Neural crest cell (in vitro differentiated cells): Measurements from ENCODE around the gene ZSCAN1. TPM values are rescaled to one million over a fixed set of nuclear protein-coding genes. Genes with fewer than 3 reads are reported as not detected.

Experiments used
- DNase-seq: peaks from one replicate; pipeline ENCODE4 v3.0.0; 2021; ENCODE audit warnings: low read depth, mixed read lengths, low spot score
- H3K27ac Mint-ChIP-seq: one replicate; pipeline ENCODE4 v1.8.0; 2021; ENCODE audit warnings: mild to moderate bottlenecking, mixed read lengths; ENCODE audit not compliant: unreplicated experiment
- H3K27me3 Mint-ChIP-seq: 2 replicates; pipeline ENCODE4 v1.8.0; 2021; ENCODE audit warnings: low read depth, mild to moderate bottlenecking, mixed read lengths
- H3K36me3 Mint-ChIP-seq: 2 replicates; pipeline ENCODE4 v1.8.0; 2021; ENCODE audit warnings: low read depth, mild to moderate bottlenecking, mixed read lengths
- H3K4me1 Mint-ChIP-seq: 2 replicates; pipeline ENCODE4 v1.8.0; 2021; ENCODE audit warnings: mixed read lengths
- H3K4me3 Mint-ChIP-seq: one replicate; pipeline ENCODE4 v1.8.0; 2021; ENCODE audit warnings: mild to moderate bottlenecking, mixed read lengths
- H3K9me3 Mint-ChIP-seq: 2 replicates; pipeline ENCODE4 v1.8.0; 2021; ENCODE audit warnings: mixed read lengths
- total RNA-seq: library from RNA; stranded (reverse); gene quantifications from 2 replicates; pipeline ENCODE4 v1.2.1, GENCODE V29; 2021
- TF ChIP-seq, protein P1 (sequence below): fragments of 200-600 bp; sonication (generic); conservative IDR thresholded peaks from 2 replicates; pipeline ENCODE4 v1.5.0; 2021; ENCODE audit warnings: antibody characterized with exemption, mild to moderate bottlenecking

Gene ZSCAN1
- total RNA-seq, 1 donor from 2014 or later: 7.6 TPM

DNA sequence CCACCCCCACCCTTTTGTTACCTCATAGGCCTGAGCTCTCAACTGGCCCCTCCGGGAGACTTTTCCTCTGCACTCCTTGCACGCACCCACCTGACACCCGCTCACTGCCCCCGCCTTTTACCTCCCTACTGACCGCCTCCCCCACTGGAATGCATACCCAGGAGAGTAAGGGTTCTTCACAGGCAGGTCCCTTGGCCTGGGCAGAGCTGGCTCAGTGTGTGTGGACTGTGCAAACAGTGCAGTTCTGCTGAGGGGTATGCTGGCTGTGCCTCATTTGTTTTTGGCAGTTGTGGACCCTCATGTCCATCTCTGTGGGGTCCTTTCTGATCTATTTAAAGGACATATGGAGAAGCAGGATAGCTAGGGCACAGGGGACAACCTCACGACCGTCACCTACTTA is 59.2 kb downstream of the ZSCAN1 start:
- H3K27me3 Mint-ChIP-seq: no peaks in the 10 kb centered on the region
- peaks cover under 1% of the 10 kb centered on the region for H3K4me1 Mint-ChIP-seq
- TF ChIP-seq, protein P1, sequence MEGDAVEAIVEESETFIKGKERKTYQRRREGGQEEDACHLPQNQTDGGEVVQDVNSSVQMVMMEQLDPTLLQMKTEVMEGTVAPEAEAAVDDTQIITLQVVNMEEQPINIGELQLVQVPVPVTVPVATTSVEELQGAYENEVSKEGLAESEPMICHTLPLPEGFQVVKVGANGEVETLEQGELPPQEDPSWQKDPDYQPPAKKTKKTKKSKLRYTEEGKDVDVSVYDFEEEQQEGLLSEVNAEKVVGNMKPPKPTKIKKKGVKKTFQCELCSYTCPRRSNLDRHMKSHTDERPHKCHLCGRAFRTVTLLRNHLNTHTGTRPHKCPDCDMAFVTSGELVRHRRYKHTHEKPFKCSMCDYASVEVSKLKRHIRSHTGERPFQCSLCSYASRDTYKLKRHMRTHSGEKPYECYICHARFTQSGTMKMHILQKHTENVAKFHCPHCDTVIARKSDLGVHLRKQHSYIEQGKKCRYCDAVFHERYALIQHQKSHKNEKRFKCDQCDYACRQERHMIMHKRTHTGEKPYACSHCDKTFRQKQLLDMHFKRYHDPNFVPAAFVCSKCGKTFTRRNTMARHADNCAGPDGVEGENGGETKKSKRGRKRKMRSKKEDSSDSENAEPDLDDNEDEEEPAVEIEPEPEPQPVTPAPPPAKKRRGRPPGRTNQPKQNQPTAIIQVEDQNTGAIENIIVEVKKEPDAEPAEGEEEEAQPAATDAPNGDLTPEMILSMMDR: no peak
- H3K9me3 Mint-ChIP-seq: peaks cover 5% of the 10 kb centered on the region
- H3K36me3 Mint-ChIP-seq: peaks cover 28% of the 10 kb centered on the region
- no peak overlapping the region for H3K27ac Mint-ChIP-seq
- no peak overlapping the region for H3K4me3 Mint-ChIP-seq
- no peak for DNase-seq

DNA sequence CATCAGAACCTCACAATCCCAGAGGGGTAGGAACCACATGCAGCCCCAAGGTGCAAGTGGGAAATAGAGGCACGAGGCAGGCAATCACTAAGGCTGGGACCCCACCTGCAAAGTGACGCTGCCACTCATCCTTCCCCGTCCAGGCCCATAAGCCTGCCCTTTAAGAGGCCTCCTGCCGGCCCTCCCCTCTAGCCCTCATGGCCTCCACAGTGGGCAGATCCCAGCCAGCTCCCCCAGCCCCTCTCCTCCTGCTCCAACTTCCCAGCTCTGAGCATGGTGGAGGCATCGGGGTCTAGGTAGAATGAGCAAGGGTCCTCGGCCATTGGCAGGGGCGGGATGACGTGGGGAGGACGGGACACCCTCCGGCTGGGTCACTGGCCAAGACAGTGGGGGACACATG is 61.5 kb downstream of the ZSCAN1 start:
- peaks cover 9% of the 10 kb centered on the region for H3K9me3 Mint-ChIP-seq
- TF ChIP-seq, protein P1: no peak
- H3K27ac Mint-ChIP-seq: no peak overlapping the region
- H3K27me3 Mint-ChIP-seq: no peaks in the 10 kb centered on the region
- peak overlapping the region; percentile 61 for H3K4me3 Mint-ChIP-seq
- H3K4me1 Mint-ChIP-seq: peaks cover 6% of the 10 kb centered on the region
- H3K36me3 Mint-ChIP-seq: peaks cover 21% of the 10 kb centered on the region
- DNase-seq: no peak

DNA sequence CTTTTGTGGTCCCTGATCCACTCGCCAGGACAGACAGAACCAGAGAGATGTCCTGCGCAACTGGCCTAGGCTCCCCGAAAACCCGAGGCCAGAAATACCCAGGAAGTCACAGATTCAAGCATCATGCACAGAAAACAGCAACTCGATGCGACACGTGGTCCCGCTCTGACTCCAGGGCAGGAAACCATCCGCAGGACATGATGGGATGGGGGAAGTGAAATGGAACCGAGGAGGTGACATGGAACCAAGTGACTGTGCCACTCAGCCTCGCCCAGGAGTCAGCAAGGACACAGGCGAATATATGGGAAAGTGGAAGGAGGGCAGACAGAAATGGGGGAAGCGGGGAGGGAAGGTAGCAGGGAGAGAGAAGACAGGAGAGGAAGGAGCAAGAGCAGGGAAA is 63.1 kb downstream of the ZSCAN1 start:
- Mint-ChIP-seq H3K4me3 (peak overlapping the region; percentile 79), H3K27ac (peak overlapping the region; percentile 94), H3K4me1 (peaks cover 6% of the 10 kb centered on the region), H3K9me3 (peaks cover 7% of the 10 kb centered on the region), H3K27me3 (no peaks in the 10 kb centered on the region), H3K36me3 (peaks cover 17% of the 10 kb centered on the region)
- TF ChIP-seq, protein P1: no peak
- no peak for DNase-seq

DNA sequence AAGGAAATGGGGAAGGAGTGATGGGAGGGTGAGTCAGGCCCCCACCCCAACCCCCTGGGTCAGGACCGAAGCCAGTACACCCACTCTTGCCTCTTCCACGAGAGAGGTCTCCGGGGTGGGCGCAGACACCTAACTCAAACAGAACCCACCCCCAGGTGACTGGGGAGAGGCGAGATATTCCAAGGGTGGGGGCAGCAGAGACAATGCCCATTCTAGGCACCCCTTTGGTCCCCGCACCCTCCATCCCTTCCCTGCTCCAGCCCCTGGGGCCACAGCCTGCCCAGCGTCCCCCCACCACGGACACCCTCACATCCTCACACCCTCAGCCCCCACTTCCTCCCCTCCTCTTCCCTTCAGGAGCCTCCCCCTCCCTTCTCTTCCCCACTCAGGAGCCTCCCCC is 63.5 kb downstream of the ZSCAN1 start:
- Mint-ChIP-seq H3K36me3 (peaks cover 15% of the 10 kb centered on the region), H3K9me3 (peaks cover 7% of the 10 kb centered on the region), H3K27ac (peak overlapping the region; percentile 94), H3K4me1 (peaks cover 6% of the 10 kb centered on the region), H3K4me3 (peak overlapping the region; percentile 79), H3K27me3 (no peaks in the 10 kb centered on the region)
- TF ChIP-seq, protein P1: no peak
- no peak for DNase-seq

DNA sequence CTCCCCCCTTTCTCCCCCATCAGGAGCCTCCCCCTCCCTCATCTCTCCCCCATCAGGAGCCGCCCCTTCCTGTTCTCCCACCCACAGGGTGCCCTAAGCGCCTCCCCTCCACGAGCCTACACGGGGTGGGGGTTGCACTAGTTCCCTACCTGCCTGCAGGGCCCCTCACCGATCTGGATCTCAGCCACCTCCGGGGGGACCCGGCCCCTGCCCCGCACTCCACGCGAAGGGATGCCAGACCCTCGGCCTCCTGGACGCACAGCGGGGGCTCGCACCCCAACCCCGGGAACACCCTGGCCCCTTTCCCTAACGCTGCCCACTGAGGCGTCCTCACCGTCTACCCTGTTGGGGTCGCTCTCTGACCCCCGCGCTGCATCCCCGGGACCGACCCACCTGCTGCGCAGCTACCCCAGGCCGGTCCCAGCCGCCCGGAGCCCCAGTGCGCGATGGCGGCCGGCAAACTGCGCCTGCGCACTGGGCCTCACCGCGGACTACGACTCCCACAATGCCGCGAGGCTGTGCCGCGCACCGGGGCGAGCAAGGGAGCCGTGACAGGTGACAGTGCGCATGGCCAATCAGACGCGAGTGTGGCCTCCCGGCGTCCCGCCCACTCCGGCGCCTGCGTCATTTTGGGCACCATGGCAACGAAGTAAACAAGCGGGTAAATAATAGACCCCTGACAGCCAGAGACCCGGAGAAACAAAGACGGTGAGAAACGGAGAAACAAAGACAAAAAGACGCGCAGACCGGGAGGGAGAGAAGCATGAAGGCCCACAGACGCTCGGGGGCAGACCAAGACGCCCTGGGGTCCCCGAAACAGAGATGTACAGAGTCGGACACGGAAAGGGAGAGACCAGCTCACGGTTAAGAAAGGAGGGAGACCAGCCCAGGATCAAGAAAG is 64.2 kb downstream of the ZSCAN1 start, which contains the start of gene ZSCAN18:
Gene ZSCAN18, minus strand, starts transcription at position 451 of the 901 bp plus-strand sequence. CDS start 7,964 bp downstream, outside the sequence.
- peaks cover 9% of the 10 kb centered on the region for H3K9me3 Mint-ChIP-seq
- H3K27ac Mint-ChIP-seq: peak within 1 kb of the TSS; percentile 100
- peaks cover 6% of the 10 kb centered on the region for H3K4me1 Mint-ChIP-seq
- peak; percentile 98 for DNase-seq
- H3K27me3 Mint-ChIP-seq: no peaks in the 10 kb centered on the region
- TF ChIP-seq, protein P1: no peak
- peak within 1 kb of the TSS; percentile 85 for H3K4me3 Mint-ChIP-seq
- H3K36me3 Mint-ChIP-seq: peaks cover 15% of the 10 kb centered on the region
